COR-L47 (cell line): ENCODE results near the gene MYO5B.
A peak's percentile ranks its signal among the peaks of the same experiment; 100 is the strongest.
"Not testable (repeated sequence)": the region's sequence is repeated elsewhere in the genome, so short reads cannot be mapped to it uniquely, and the experiment has no call there.

ENCODE experiments used
- DNase-seq: peaks from one replicate; lab custom pipeline; 2025; lab: John Stamatoyannopoulos, UW

MYO5B gene

GRCh38 chr18:50194631-50195532, at the start of gene MYO5B:
TSS of gene MYO5B (minus strand) at chr18:50195147. CDS start at chr18:50194793, 354 bp downstream.
- peak; percentile 75 for DNase-seq

- not testable (repeated sequence) for DNase-seq
These were observed 46.8 kb upstream of the MYO5B start for GRCh38 chr18:50241768-50242167.

- DNase-seq, result no peak
These were observed 45.2 kb upstream of the MYO5B start for GRCh38 chr18:50240080-50240563.

- no peak for DNase-seq
These were observed 37.5 kb upstream of the MYO5B start for GRCh38 chr18:50232419-50232818.

GRCh38 chr18:50231621-50232020, 36.7 kb upstream of the MYO5B start:
- no peak for DNase-seq

GRCh38 chr18:50220249-50220648, 25.3 kb upstream of the MYO5B start:
- DNase-seq, result not testable (repeated sequence)

- DNase-seq, result peak; percentile 56
These were observed 23.7 kb upstream of the MYO5B start for GRCh38 chr18:50218432-50219197.

GRCh38 chr18:50209311-50209710, 14.4 kb upstream of the MYO5B start:
- DNase-seq, result no peak

- no peak for DNase-seq
These were observed 12.8 kb upstream of the MYO5B start for GRCh38 chr18:50207722-50208121.

GRCh38 chr18:50203801-50204604, 9.1 kb upstream of the MYO5B start:
- DNase-seq, result peak; percentile 84

- no peak for DNase-seq
These were observed 6.6 kb upstream of the MYO5B start for GRCh38 chr18:50201476-50202018.

GRCh38 chr18:50199921-50200320, 5.0 kb upstream of the MYO5B start:
- no peak for DNase-seq

GRCh38 chr18:50199346-50199855, 4.5 kb upstream of the MYO5B start:
- no peak for DNase-seq

GRCh38 chr18:50196261-50196660, 1.3 kb upstream of the MYO5B start:
- DNase-seq, result no peak

GRCh38 chr18:50195689-50196088, 742 bp upstream of the MYO5B start:
- DNase-seq, result no peak

GRCh38 chr18:50193796-50194630, 934 bp downstream of the MYO5B start:
- no peak for DNase-seq

- DNase-seq, result no peak
These were observed 1.8 kb downstream of the MYO5B start for GRCh38 chr18:50192995-50193795.

- DNase-seq, result no peak
These were observed 4.0 kb downstream of the MYO5B start for GRCh38 chr18:50190926-50191325.

- no peak for DNase-seq
These were observed 4.7 kb downstream of the MYO5B start for GRCh38 chr18:50190236-50190635.

GRCh38 chr18:50189160-50189559, 5.8 kb downstream of the MYO5B start:
- no peak for DNase-seq
